OCI-LY1 (cell line): ENCODE data around the gene CCDC9B.
A peak's percentile ranks its signal among the peaks of the same experiment; 100 is the strongest.

Experiments used
- H2AFZ ChIP-seq: fragments of 200-600 bp; sonication (generic), shearing (Covaris generic); 2 replicates; pipeline ENCODE4 v1.6.0; 2014; ENCODE audit warnings: antibody characterized with exemption, mild to moderate bottlenecking, low read length
- H3F3A ChIP-seq: fragments of 200-600 bp; sonication (generic), shearing (Covaris generic); 2 replicates; pipeline ENCODE4 v1.6.0; 2014; ENCODE audit warnings: mild to moderate bottlenecking, antibody characterized with exemption, low read length, moderate library complexity; ENCODE audit not compliant: insufficient read depth
- H3K27ac ChIP-seq: fragments of 200-600 bp; sonication (generic); 2 replicates; pipeline ENCODE4 v1.5.1; 2014; ENCODE audit warnings: low read length, mixed run types, mild to moderate bottlenecking, low read depth; ENCODE audit not compliant: poor library complexity, severe bottlenecking
- H3K27me3 ChIP-seq: fragments of 200-600 bp; sonication (generic); 2 replicates; pipeline ENCODE4 v1.6.0; 2014; ENCODE audit warnings: antibody characterized with exemption, mild to moderate bottlenecking, low read length, moderate library complexity; ENCODE audit not compliant: insufficient read depth
- H3K36me3 ChIP-seq: fragments of 200-600 bp; sonication (generic); 2 replicates; pipeline ENCODE4 v1.6.1; 2014; ENCODE audit warnings: mild to moderate bottlenecking, antibody characterized with exemption, low read length, moderate library complexity, mixed read lengths; ENCODE audit not compliant: insufficient read depth
- H3K4me1 ChIP-seq: fragments of 200-600 bp; sonication (generic); 2 replicates; pipeline ENCODE4 v1.5.1; 2014; ENCODE audit warnings: mild to moderate bottlenecking, low read length, moderate library complexity; ENCODE audit not compliant: insufficient read depth, severe bottlenecking
- H3K4me2 ChIP-seq: fragments of 200-600 bp; sonication (generic), shearing (Covaris generic); 2 replicates; pipeline ENCODE4 v1.6.1; 2014; ENCODE audit warnings: low read length
- H3K4me3 ChIP-seq: fragments of 200-600 bp; sonication (generic); 2 replicates; pipeline ENCODE4 v1.5.1; 2014; ENCODE audit warnings: low read length, low read depth, mild to moderate bottlenecking, mixed read lengths; ENCODE audit not compliant: poor library complexity, severe bottlenecking
- H3K79me2 ChIP-seq: fragments of 200-600 bp; shearing (Covaris generic); 2 replicates; pipeline ENCODE4 v1.6.1; 2016; ENCODE audit warnings: mixed run types, low read length, mixed read lengths; ENCODE audit not compliant: insufficient read depth
- H3K9ac ChIP-seq: fragments of 200-600 bp; sonication (generic), shearing (Covaris generic); 2 replicates; pipeline ENCODE4 v1.6.1; 2014; ENCODE audit warnings: mild to moderate bottlenecking, low read length, mixed read lengths
- H3K9me2 ChIP-seq: fragments of 200-600 bp; sonication (generic), shearing (Covaris generic); 2 replicates; pipeline ENCODE4 v1.6.1; 2014; ENCODE audit warnings: low read depth, mild to moderate bottlenecking, low read length, mixed read lengths
- H3K9me3 ChIP-seq: fragments of 200-600 bp; shearing (Covaris generic); 2 replicates; pipeline ENCODE4 v1.6.1; 2014; ENCODE audit warnings: low read length, mixed read lengths
- H4K20me1 ChIP-seq: fragments of 200-600 bp; sonication (generic), shearing (Covaris generic); 2 replicates; pipeline ENCODE4 v1.6.0; 2016; ENCODE audit warnings: mild to moderate bottlenecking, low read length; ENCODE audit not compliant: insufficient read depth
- CTCF ChIP-seq: fragments of 200-600 bp; sonication (generic), shearing (Covaris generic); IDR thresholded peaks from 2 replicates; pipeline ENCODE4 v1.5.1; 2017; ENCODE audit warnings: mild to moderate bottlenecking, antibody characterized with exemption, low read length, moderate library complexity, mixed read lengths
- EZH2 ChIP-seq: fragments of 200-600 bp; sonication (generic), shearing (Covaris generic); IDR thresholded peaks from 2 replicates; pipeline ENCODE4 v1.8.0; 2017; ENCODE audit warnings: borderline replicate concordance, mixed run types, mild to moderate bottlenecking, antibody characterized with exemption, low read length, moderate library complexity, mixed read lengths

CCDC9B gene

GRCh38 chr15:40314723-40315276, 25.9 kb downstream of the CCDC9B start:
- no peak overlapping the region for H3K27ac ChIP-seq
- H3F3A ChIP-seq: no peaks in the 10 kb centered on the region
- no peaks in the 10 kb centered on the region for H3K36me3 ChIP-seq
- H3K9me3 ChIP-seq: no peaks in the 10 kb centered on the region
- no peaks in the 10 kb centered on the region for H3K9me2 ChIP-seq
- H3K9ac ChIP-seq: no peak overlapping the region
- H3K27me3 ChIP-seq: no peaks in the 10 kb centered on the region
- no peak for TF ChIP-seq EZH2
- TF ChIP-seq CTCF: no peak
- H2AFZ ChIP-seq: no peak overlapping the region
- H3K79me2 ChIP-seq: no peaks in the 10 kb centered on the region
- H3K4me2 ChIP-seq: no peak overlapping the region
- H3K4me1 ChIP-seq: peaks cover 5% of the 10 kb centered on the region
- H3K4me3 ChIP-seq: no peak overlapping the region
- no peaks in the 10 kb centered on the region for H4K20me1 ChIP-seq

- Histone ChIP-seq H3K27ac (no peak overlapping the region), H3K27me3 (no peaks in the 10 kb centered on the region), H3F3A (no peaks in the 10 kb centered on the region), H3K36me3 (no peaks in the 10 kb centered on the region), H3K4me1 (peaks cover 13% of the 10 kb centered on the region), H3K9me2 (no peaks in the 10 kb centered on the region), H3K4me3 (no peak overlapping the region), H2AFZ (no peak overlapping the region), H3K4me2 (peak overlapping the region; percentile 2; the same call in 1 of the 2 replicates), H3K79me2 (no peaks in the 10 kb centered on the region), H3K9ac (no peak overlapping the region), H3K9me3 (no peaks in the 10 kb centered on the region), H4K20me1 (no peaks in the 10 kb centered on the region)
- no peak for TF ChIP-seq EZH2
- no peak for TF ChIP-seq CTCF
Measured at GRCh38 chr15:40313531-40314398, 27.0 kb downstream of the CCDC9B start.

GRCh38 chr15:40312370-40313158, 28.2 kb downstream of the CCDC9B start:
- Histone ChIP-seq H3K9me3 (no peaks in the 10 kb centered on the region), H3K79me2 (no peaks in the 10 kb centered on the region), H3F3A (no peaks in the 10 kb centered on the region), H3K4me3 (no peak overlapping the region), H3K36me3 (no peaks in the 10 kb centered on the region), H3K9ac (no peak overlapping the region), H3K4me2 (no peak overlapping the region), H3K27ac (no peak overlapping the region), H4K20me1 (no peaks in the 10 kb centered on the region), H3K9me2 (no peaks in the 10 kb centered on the region), H3K27me3 (no peaks in the 10 kb centered on the region), H2AFZ (no peak overlapping the region), H3K4me1 (peaks cover 25% of the 10 kb centered on the region)
- TF ChIP-seq CTCF (no peak), EZH2 (no peak)
